Muscle layer of colon (tissue), 2 donors: ENCODE measurements around the gene DNAJB6.

Experiments used
- H3K27ac ChIP-seq: one replicate; pipeline ENCODE4 v1.7.0; 2013; ENCODE audit warnings: low read depth, mild to moderate bottlenecking, low read length, moderate library complexity
- H3K27me3 ChIP-seq, 2 donors: one replicate each; pipeline ENCODE4 v1.7.0; 2013; ENCODE audit warnings: low read length in 2 of 2, mild to moderate bottlenecking in 2 of 2; ENCODE audit not compliant: insufficient read depth in 2 of 2, control insufficient read depth in 1 of 2
- H3K36me3 ChIP-seq: one replicate; pipeline ENCODE4 v1.7.0; 2013; ENCODE audit warnings: mild to moderate bottlenecking, low read length; ENCODE audit not compliant: insufficient read depth
- H3K4me1 ChIP-seq: one replicate; pipeline ENCODE4 v1.7.0; 2013; ENCODE audit warnings: mild to moderate bottlenecking, low read length; ENCODE audit not compliant: insufficient read depth
- H3K4me3 ChIP-seq, 2 donors: one replicate each; pipeline ENCODE4 v1.7.0; 2013; ENCODE audit warnings: low read length in 2 of 2, low read depth in 1 of 2, mild to moderate bottlenecking in 1 of 2, moderate library complexity in 1 of 2
- H3K9ac ChIP-seq: one replicate; pipeline ENCODE4 v1.7.0; 2013; ENCODE audit warnings: low read length
- H3K9me3 ChIP-seq: one replicate; pipeline ENCODE4 v1.7.0; 2013; ENCODE audit warnings: mild to moderate bottlenecking, low read length
- donor health status: abdominal sarcoma.
- donor health status: Adenocarcinoma of cecum.

The DNAJB6 gene

GRCh38 chr7:157462840-157463239 lies 126.0 kb downstream of the DNAJB6 start:
- H3K9me3 ChIP-seq: no peaks in the 10 kb centered on the region
- no peaks in the 10 kb centered on the region for H3K4me1 ChIP-seq
- no peak overlapping the region for H3K27ac ChIP-seq
- no peaks in the 10 kb centered on the region for H3K36me3 ChIP-seq
- H3K4me3 ChIP-seq: no peak overlapping the region
- H3K9ac ChIP-seq: no peak overlapping the region
- peaks cover 8 to 19% of the 10 kb centered on the region in 2 donors for H3K27me3 ChIP-seq

- Histone ChIP-seq H3K9me3 (no peaks in the 10 kb centered on the region), H3K36me3 (no peaks in the 10 kb centered on the region), H3K4me3 (no peak overlapping the region), H3K27ac (no peak overlapping the region), H3K27me3 (peaks cover 8 to 19% of the 10 kb centered on the region in 2 donors), H3K9ac (no peak overlapping the region), H3K4me1 (no peaks in the 10 kb centered on the region)
These were observed 126.4 kb downstream of the DNAJB6 start for GRCh38 chr7:157463245-157463644.

GRCh38 chr7:157464111-157464970 lies 127.5 kb downstream of the DNAJB6 start:
- Histone ChIP-seq H3K9ac (no peak overlapping the region), H3K9me3 (no peaks in the 10 kb centered on the region), H3K4me1 (no peaks in the 10 kb centered on the region), H3K4me3 (no peak overlapping the region), H3K27me3 (peaks cover 8 to 19% of the 10 kb centered on the region in 2 donors), H3K36me3 (no peaks in the 10 kb centered on the region), H3K27ac (no peak overlapping the region)

- H3K27me3 ChIP-seq: peaks cover 8 to 19% of the 10 kb centered on the region in 2 donors
- H3K4me1 ChIP-seq: no peaks in the 10 kb centered on the region
- H3K9me3 ChIP-seq: no peaks in the 10 kb centered on the region
- H3K4me3 ChIP-seq: no peak overlapping the region
- no peak overlapping the region for H3K9ac ChIP-seq
- H3K36me3 ChIP-seq: no peaks in the 10 kb centered on the region
- H3K27ac ChIP-seq: no peak overlapping the region
These were observed 128.4 kb downstream of the DNAJB6 start for GRCh38 chr7:157464971-157465886.

- Histone ChIP-seq H3K4me1 (no peaks in the 10 kb centered on the region), H3K27me3 (peaks cover 8 to 19% of the 10 kb centered on the region in 2 donors), H3K9ac (no peak overlapping the region), H3K9me3 (no peaks in the 10 kb centered on the region), H3K27ac (no peak overlapping the region), H3K36me3 (no peaks in the 10 kb centered on the region), H3K4me3 (no peak overlapping the region)
These were observed 129.4 kb downstream of the DNAJB6 start for GRCh38 chr7:157465891-157466866.

GRCh38 chr7:157466867-157467261 lies 130.1 kb downstream of the DNAJB6 start:
- no peaks in the 10 kb centered on the region for H3K36me3 ChIP-seq
- H3K27ac ChIP-seq: no peak overlapping the region
- no peak overlapping the region for H3K9ac ChIP-seq
- no peak overlapping the region for H3K4me3 ChIP-seq
- no peaks in the 10 kb centered on the region for H3K9me3 ChIP-seq
- peaks cover 8 to 19% of the 10 kb centered on the region in 2 donors for H3K27me3 ChIP-seq
- no peaks in the 10 kb centered on the region for H3K4me1 ChIP-seq
